Hindlimb muscle (tissue), 1 donor: Measurements from ENCODE around the gene LBHD2. TPM values are rescaled to one million over a fixed set of nuclear protein-coding genes. Genes with fewer than 3 reads are reported as not detected.

Source experiments
- DNase-seq: peaks from one replicate; pipeline ENCODE4 v3.0.0-alpha.2; 2013
- polyA plus RNA-seq: library from polyadenylated mRNA; unstranded; fragments of 120-200 nt; gene quantifications from one replicate; pipeline ENCODE4 v1.2.1, GENCODE V29; 2013; ENCODE audit not compliant: insufficient read length

LBHD2 gene
- polyA plus RNA-seq, 1 donor, result not detected

- no peak for DNase-seq
These were observed 48.6 kb downstream of the LBHD2 start for GRCh38 chr14:103132381-103133209.

GRCh38 chr14:103133210-103134140 is 49.5 kb downstream of the LBHD2 start:
- no peak for DNase-seq

- DNase-seq, result no peak
These were observed 50.4 kb downstream of the LBHD2 start for GRCh38 chr14:103134405-103134804.

- no peak for DNase-seq
These were observed 50.9 kb downstream of the LBHD2 start for GRCh38 chr14:103134919-103135318.

GRCh38 chr14:103135333-103136260 is 51.6 kb downstream of the LBHD2 start:
- DNase-seq, result no peak

- DNase-seq, result no peak
These were observed 52.6 kb downstream of the LBHD2 start for GRCh38 chr14:103136388-103137271.

- DNase-seq, result no peak
These were observed 53.8 kb downstream of the LBHD2 start for GRCh38 chr14:103137689-103138300.

GRCh38 chr14:103138301-103139131 is 54.5 kb downstream of the LBHD2 start:
- DNase-seq, result no peak

GRCh38 chr14:103139132-103140025 is 55.4 kb downstream of the LBHD2 start:
- DNase-seq, result no peak

Other genes with a start within 250 kb of the LBHD2 start
- gene AMN, start 161.5 kb upstream of the LBHD2 start, polyA plus RNA-seq, result 0.59 TPM
- gene CDC42BPB, start 26.7 kb upstream of the LBHD2 start, polyA plus RNA-seq, result 57.8 TPM
- gene EXOC3L4, start 10.5 kb downstream of the LBHD2 start, polyA plus RNA-seq, result 1.5 TPM
- gene TNFAIP2, start 39.3 kb downstream of the LBHD2 start, polyA plus RNA-seq, result 70.0 TPM